Ramos (cell line): ENCODE data around the gene SEPTIN8.

Experiments
- in situ Hi-C: fragments of 300-500 bp; cut with MboI; formaldehyde crosslinking; loops from one replicate; pipeline ENCODE4 v1.14.3; 2022; ENCODE audit warnings: low sequenced_read_pairs; ENCODE audit not compliant: unreplicated experiment

The SEPTIN8 gene

GRCh38 chr5:132753135-132753987 lies 23.7 kb downstream of the SEPTIN8 start:
- in situ Hi-C loops: no loop called here

- in situ Hi-C loops: no loop called here
Measured at GRCh38 chr5:132752581-132753125, 24.4 kb downstream of the SEPTIN8 start.

GRCh38 chr5:132751971-132752580 lies 25.0 kb downstream of the SEPTIN8 start:
- in situ Hi-C loops: no loop called here

GRCh38 chr5:132751444-132751843 lies 25.6 kb downstream of the SEPTIN8 start:
- in situ Hi-C loops: no loop called here

GRCh38 chr5:132750471-132751230 lies 26.4 kb downstream of the SEPTIN8 start:
- in situ Hi-C loops: no loop called here

- in situ Hi-C loops: no loop called here
Measured at GRCh38 chr5:132749506-132749905, 27.5 kb downstream of the SEPTIN8 start.

- in situ Hi-C loops: no loop called here
Measured at GRCh38 chr5:132748522-132749000, 28.5 kb downstream of the SEPTIN8 start.

GRCh38 chr5:132747616-132748440 lies 29.2 kb downstream of the SEPTIN8 start:
- in situ Hi-C loops: no loop called here

- in situ Hi-C loops: no loop called here
Measured at GRCh38 chr5:132746954-132747615, 30.0 kb downstream of the SEPTIN8 start, which contains the start of gene CCNI2. Gene CCNI2 (plus strand): TSS chr5:132747426. CDS start chr5:132747496, 70 bp downstream.

- in situ Hi-C loops: no loop called here
Measured at GRCh38 chr5:132746592-132746953, 30.5 kb downstream of the SEPTIN8 start.

- in situ Hi-C loops: no loop called here
Measured at GRCh38 chr5:132744659-132745058, 32.4 kb downstream of the SEPTIN8 start.

GRCh38 chr5:132742626-132743025 lies 34.4 kb downstream of the SEPTIN8 start:
- in situ Hi-C loops: no loop called here

GRCh38 chr5:132742158-132742557 lies 34.9 kb downstream of the SEPTIN8 start:
- in situ Hi-C loops: no loop called here

- in situ Hi-C loops: no loop called here
Measured at GRCh38 chr5:132739232-132739631, 37.8 kb downstream of the SEPTIN8 start.

GRCh38 chr5:132737982-132738681 lies 38.9 kb downstream of the SEPTIN8 start:
- in situ Hi-C loops: no loop called here

- in situ Hi-C loops: no loop called here
Measured at GRCh38 chr5:132736853-132737833, 39.9 kb downstream of the SEPTIN8 start, which contains the start of gene KIF3A. Gene KIF3A (minus strand): TSS chr5:132737546. CDS start chr5:132737419, 127 bp downstream.

GRCh38 chr5:132734687-132735086 lies 42.4 kb downstream of the SEPTIN8 start:
- in situ Hi-C loops: no loop called here
